AG08395 (cell line): ENCODE data around the gene ZBTB49.

Source experiments
- DNase-seq: peaks from one replicate; pipeline ENCODE4 v3.0.0; 2012; ENCODE audit warnings: mixed read lengths, low spot score

Gene ZBTB49

DNA sequence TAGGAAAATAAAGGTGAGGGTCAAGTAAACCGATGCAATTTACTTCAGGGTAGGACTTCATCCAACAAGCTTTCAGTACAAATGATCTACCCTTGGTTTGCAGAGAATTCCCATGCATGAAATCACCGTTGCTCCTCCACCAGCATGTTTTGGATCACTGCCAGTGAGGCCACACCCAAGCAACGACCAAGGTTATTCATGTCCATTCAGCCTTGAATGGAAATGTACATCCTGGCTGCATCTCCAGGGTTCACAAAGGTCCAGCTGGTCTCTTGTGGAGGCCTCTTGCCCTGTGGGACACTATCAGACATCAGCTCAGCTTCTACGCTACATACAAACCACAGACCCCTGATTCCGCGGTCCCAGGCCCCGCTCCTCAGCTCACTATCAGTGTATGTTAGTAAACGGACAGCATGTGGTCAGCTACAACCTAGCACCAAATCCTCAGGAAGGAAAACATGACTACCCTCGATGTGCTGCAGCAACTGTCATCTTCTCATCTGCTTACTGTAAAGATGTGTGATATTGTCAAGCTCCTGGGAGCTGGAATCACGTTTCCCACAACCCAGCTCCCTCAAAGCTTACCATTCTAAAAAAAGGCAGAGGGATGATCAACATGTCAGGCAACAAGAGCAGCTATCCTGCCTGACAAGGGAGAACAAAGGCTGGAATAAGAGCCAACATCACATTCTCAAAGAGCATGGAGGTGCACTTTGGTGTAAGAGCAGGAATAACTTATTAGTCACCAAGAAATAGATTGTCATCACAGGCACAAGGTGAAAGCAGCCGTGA is 5.0 kb upstream of the ZBTB49 start:
- no peak for DNase-seq

DNA sequence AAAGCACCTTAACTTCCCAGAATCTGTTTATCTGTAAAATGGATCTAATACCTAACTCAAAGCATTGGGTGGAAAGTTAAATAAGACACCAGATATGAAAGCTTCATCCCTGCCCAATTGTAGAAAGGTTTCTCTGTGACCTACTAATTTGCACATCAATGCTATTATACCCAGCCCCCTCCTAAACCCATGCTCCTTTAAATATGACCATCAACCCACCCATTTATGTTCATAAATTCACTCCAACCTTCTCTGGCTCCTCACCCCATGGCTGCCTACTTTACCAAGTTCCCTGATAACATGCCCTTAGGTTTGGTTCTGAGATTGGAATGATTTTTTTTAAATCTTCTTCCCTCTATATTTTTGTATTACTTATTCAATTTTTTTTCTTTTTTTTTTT is 2.0 kb upstream of the ZBTB49 start:
- no peak for DNase-seq

GRCh38 chr4:4289055-4289454 is 996 bp upstream of the ZBTB49 start:
- DNase-seq, result no peak

DNA sequence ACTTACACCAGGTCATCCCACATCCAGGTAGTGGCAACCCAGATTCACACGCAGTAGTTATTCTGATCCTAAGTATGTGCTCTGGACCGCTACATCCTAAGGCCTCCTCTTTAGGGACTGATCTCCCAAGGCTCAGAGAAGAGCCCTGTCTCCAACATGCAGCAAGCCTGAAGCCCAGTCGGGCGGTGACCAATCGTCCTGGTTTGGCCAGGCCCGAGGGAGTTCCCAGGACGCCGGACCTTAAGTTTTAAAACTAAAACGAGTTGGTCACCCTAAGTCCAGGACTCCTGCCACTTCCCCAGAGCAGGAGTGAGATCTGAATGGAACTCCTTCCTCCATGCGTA is 482 bp upstream of the ZBTB49 start:
- no peak for DNase-seq

DNA sequence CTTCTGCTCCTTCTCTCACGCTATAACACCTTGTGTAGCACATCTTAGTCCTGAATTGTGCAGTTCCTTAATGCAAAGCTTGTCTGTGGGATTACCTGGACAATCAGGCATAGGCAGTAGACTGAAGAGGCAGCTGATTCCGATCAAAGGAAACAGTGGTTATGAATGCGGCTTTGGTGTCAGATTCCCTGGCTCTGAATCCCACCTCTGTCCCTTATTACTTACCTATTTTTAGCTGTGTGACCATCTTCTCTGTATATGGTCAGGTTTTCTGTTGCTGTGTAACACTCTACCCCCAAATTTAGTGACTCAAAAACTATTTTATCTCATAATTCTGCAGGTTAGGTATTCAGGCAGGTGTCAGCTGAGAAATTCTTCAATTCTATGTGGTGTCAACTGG is 3.2 kb downstream of the ZBTB49 start:
- no peak for DNase-seq

DNA sequence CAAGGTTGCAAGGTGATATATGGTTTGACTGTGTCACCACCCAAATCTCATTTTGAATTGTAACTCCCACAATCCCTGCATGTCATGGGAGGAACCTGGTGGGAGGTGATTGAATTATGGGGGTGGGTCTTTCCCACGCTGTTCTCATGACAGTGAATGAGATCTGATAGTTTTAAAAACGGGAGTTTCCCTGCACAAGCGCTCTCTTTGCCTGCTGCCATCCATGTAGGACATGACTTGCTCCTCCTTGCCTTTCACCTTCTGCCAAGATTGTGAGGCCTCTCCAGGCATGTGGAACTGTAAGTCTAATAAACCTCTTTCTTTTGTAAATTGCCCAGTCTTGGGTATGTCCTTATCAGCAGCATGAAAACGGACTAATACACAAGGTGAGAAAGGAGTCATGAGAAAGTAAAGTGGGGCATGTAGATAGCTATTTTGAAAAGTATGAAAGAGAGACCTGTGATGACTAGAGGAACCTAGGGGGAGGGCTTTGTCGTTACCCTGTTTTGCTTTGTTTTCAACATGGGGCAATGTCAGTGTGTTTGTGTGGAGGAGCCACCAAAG is 6.3 kb downstream of the ZBTB49 start:
- no peak for DNase-seq

- DNase-seq, result no peak
These were observed 9.0 kb downstream of the ZBTB49 start for GRCh38 chr4:4299006-4299405.

- no peak for DNase-seq
These were observed 11.9 kb downstream of the ZBTB49 start for GRCh38 chr4:4302001-4302400.

GRCh38 chr4:4302416-4302815 is 12.4 kb downstream of the ZBTB49 start:
- DNase-seq, result no peak

- no peak for DNase-seq
These were observed 16.9 kb downstream of the ZBTB49 start for GRCh38 chr4:4306920-4307319.

- DNase-seq, result peak; percentile 82
These were observed 18.9 kb downstream of the ZBTB49 start for GRCh38 chr4:4308800-4309441.

- no peak for DNase-seq
These were observed 21.1 kb downstream of the ZBTB49 start for GRCh38 chr4:4311193-4311592.

GRCh38 chr4:4315461-4316149 is 25.6 kb downstream of the ZBTB49 start:
- no peak for DNase-seq

DNA sequence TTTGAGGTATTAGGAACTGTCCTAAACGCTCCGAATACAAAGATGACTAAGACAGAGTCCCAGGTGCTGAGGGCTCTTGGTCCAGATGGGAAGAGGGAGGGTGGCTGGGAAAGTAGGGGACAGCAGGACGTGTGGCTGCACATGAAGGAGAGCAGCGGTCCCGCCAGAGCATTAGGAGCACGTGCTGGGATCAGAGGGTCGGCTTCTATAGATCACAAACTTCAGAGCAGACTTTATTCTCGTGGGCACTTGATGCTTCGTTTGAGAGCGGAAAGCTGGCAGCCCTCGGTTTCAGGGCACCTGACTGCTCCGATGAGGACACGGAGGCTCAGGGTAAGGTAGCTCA is 26.1 kb downstream of the ZBTB49 start:
- DNase-seq, result no peak

- no peak for DNase-seq
These were observed 27.6 kb downstream of the ZBTB49 start for GRCh38 chr4:4317496-4318232.

DNA sequence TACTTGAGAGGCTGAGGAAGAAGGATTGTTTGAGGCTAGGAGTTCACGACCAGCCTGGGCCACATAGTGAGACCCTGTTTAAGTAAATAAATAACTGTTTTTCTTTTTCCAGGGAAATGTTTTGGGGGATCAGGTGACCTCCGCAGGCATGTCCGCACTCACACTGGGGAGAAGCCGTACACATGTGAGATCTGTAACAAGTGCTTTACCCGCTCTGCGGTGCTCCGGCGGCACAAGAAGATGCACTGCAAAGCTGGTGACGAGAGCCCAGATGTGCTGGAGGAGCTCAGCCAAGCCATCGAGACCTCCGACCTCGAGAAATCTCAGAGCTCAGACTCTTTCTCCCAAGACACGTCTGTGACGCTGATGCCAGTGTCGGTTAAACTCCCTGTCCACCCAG is 30.5 kb downstream of the ZBTB49 start:
- no peak for DNase-seq

- no peak for DNase-seq
These were observed 31.1 kb downstream of the ZBTB49 start for GRCh38 chr4:4320951-4321714.

DNA sequence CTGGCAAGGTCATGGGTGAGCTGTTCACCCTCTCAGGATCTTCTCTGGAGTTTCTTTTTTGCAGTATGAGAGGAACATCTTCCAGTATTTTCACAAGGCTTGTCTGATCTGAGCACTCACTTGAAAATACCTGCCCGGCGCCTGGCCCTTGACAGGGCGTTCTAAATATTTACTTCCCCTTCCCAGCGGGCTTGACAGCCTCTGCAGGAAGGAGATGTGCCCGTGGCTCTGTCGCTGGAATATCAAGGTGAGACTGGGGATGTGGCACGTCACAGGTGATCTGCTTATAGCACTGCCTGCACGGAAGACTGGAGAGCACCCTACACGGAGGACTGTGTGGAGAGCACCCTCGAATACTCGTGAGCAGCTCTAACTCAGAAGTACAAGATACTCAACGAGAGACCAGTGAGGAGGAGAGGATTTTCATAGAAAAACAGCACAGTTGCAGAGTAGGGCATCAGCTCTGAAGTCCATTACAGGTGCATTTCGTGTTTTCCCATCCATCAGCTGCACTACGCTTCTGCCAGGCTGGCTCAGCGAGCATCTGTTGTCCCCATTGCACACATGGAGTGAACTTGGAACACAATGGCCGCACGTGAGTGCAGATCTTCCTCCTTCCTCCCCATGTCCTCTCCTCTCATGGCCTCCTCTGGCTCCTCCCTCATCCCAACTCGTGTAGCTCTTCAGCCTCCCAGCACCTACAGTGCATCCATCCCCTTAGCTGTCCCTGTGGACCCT is 32.1 kb downstream of the ZBTB49 start:
- no peak for DNase-seq

DNA sequence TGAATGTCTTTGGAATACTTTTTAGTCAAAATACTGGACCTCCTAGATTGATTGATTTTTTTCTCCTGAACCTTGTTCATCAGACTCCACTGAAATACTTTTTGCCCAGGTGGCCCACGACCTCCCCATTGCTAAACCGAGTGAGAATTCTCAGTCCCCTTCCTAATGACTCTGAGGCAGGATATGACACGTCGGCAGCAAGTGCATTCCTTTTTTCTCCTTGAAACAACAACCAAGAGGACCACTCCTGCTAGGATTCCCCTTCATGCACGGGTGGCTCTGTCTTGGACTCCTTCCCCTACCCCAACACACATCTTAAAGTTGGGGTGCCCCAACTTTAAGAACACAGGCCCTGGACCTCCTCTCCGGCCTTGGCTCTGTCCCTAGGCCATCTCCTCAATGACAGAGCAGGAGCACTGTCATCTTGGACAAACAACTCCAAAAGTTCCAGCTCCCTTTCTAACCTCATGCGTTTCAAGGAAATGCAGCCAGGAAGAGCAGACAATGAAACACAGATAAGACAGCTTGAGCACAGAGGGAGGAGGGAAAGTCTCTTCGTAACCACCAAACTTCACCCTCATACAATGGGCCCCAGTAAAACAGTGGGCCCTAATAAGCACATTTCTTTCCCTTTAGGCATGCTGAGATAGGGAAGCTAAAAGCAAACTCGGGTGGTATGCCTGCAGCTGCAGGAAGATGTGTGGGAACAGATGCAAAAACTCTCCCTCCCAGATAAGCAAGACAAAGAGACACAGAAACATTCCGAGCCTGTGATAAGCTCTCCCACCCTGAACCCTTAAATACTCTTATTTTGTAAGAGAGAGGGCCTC is 33.9 kb downstream of the ZBTB49 start:
- no peak for DNase-seq

DNA sequence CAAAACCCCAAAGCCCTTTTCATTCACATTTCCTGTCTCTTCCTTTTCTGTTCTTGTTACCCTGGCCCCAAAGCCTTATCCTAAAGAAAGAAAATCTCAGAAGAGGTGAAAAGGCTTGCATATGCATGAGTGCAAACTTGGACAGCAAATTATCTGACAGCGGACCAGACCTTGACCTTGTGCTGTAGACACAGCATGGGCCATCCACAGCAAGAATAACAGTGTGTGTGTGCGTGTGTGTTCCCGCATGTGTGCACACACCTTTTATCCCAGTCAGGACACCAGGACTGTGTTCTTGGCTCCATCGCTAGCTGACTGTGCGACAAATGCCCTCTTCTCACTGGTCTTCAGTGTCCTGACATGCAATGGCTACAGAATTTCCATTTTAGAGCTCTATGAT is 35.3 kb downstream of the ZBTB49 start:
- no peak for DNase-seq
